HG02678 (cell line): ENCODE data around the gene MRPL24.

Experiments used
- ATAC-seq: cut with Tn5 transposase; IDR thresholded peaks from one replicate; pipeline ENCODE4 v1.9.1; 2021; ENCODE audit warnings: mild to moderate bottlenecking, moderate library complexity; ENCODE audit not compliant: unreplicated experiment

Gene MRPL24

DNA sequence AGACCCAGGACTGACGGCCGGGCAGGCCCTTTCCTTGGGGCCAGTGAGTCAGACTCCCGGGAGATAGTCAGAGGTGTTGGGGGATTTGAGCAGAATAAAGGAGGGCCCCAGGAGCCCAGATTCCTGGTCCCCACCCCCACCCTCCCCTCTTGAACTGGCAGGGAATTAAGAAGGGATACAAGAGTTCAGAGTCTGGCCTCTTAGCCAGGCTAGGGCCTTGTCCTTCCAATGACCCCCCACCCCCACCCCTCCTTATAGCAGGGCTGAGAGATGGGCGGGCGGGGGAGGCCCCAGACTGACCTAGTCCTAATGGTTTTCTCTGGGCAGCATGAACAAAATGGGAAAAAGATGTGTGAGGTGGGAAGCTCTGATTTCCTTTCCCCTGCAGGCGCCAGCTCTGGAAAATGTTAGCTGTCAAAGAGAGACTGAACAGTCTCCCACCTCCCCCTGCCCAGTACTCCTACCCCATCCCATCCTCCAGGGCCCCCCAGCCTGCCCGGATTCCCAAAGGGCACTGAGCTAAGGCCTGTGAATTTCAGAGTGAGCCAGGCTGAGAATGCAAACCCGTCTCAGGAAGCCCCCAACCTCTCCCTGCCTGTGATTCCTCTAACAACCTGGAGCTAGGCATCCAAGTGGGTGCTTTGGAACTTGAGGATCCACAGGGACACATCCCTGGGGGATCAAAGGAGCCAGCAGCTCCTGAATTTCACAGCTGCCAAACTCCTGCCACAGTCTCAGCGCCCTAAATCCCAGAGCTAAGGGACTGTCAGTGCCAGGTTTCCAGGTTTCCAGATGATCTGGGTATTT is 29.7 kb downstream of the MRPL24 start:
- no peak for ATAC-seq

DNA sequence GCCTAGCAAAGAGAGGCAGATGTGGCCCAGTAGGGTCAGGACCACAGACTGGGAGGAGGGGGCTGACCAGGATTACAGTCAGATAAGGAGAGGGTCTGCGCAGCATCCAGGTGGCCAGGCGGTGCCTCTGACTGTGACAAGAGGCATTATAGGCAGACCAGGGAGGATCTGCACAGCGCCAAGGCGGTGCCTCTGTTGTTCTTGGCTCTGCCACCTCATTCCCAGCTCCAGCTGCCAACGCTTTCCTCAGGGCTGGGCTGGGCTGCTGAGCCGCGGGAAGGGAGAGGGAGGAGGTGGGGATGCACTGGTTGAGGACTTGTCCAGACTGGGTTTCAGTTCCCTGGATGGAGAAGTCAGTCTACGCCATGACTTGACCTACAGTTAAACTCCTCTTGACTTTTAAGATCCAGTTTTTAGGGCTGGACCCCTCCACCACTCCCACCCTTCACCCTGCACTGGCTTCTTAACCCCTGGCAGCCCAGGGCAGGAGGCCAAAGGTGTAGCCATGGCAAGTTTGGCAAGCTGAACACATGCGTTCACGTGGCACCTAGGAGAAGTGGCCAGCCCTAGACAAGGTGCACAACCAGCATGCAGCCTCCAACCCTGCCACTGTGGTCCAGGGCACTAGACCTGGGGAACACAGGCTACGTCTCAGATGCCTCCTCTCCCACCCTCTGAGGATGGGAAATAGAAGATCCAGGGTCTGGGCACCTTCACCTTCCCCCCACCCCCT is 31.0 kb downstream of the MRPL24 start:
- no peak for ATAC-seq

GRCh38 chr1:156709031-156709430 is 31.9 kb downstream of the MRPL24 start:
- ATAC-seq, result no peak

DNA sequence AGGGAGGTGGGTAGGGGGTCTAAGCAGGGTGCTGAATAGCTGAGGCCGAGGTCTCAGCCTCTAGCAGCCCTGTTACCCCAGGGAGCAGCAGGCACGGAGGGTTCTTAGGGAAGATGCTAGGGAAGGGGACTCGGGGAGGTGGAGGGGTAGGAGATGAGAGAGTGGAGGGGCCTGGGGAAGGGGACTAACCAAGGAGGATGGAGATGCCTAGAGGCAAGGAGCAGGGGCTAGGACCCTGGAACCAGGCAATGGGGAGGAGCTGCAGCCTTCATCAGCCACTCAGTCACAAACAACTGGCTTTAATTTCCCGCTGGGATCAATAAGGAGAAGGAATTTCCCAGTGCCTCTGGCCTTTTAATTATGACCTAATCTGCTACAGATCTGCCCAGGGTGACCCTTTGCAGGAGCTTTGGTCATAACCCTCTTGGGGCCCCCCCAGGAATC is 32.6 kb downstream of the MRPL24 start:
- ATAC-seq, result no peak

DNA sequence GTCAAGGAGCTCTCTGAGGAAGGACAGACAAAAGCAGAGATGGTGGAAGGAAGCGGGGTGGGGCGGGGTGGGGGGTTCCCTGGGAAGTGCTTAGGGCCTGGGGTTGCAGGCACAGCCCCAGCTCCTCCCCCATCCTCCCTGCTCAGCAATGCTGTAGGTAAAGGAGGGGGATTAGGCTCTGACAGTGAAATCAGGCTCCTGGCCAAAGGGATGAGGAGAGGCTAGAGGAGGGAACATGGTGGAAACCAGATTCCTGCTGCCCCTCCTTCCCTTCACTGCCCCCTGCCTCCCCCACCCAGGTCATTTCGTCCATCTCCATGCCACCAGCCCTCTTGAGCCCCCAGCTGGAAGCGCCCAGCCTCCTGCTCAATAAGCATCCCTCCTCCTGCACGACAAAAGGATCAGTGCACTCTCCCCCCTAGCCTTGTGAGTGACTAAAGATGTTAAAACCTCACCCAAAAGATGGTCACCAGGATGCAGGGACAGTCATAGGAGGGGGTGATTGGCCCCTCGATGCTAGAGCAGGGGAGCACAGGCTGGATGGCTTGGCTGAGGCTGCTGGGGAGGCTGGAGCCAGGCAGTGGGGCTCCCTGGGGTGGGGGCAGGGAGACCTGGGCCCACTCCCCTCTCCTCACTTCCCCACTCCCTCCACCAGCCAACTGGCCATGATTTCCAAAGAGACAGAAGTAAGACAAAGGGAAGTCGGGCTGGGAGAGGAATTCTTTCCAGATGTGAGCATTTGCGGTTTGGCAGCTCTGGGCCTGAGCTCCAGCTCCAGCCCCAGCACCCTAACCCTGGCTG is 33.3 kb downstream of the MRPL24 start:
- ATAC-seq, result no peak

DNA sequence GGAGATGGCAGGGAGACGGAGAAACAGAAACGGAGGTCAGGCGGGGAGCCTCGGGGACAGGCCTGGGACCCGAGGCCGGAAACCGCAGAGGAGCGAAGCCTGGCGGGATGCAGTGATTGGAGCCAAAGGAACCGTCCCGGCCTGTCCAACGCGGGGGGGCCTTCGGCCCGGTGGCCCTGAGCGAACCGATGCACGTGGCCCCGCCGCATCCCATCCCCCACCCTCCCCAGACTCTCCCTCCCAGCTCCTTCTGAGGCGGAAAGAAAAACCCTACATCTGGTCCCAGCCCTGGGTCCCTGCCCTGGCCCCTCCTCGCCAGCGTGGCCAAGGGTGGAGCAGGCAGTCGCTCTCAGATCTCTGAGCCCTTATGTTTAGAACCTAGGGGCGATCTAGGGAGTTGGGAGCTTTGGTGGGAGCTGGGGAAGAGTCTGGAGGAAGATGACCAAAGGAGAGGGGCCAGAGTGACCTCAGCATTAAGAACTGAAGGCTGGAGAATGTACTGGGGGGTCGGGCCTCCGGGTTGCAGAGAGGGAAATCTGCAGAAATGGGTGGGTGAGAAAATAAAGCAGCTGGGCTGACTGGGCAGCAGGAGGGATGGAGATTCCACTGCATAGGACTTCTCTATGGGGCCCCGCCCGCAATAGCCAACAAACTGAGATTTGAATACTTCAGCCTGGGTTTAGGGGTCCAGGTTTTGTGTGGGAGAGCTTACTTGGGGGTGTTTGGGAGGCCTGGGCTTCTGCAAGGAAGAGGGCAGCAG is 34.1 kb downstream of the MRPL24 start:
- ATAC-seq, result no peak

DNA sequence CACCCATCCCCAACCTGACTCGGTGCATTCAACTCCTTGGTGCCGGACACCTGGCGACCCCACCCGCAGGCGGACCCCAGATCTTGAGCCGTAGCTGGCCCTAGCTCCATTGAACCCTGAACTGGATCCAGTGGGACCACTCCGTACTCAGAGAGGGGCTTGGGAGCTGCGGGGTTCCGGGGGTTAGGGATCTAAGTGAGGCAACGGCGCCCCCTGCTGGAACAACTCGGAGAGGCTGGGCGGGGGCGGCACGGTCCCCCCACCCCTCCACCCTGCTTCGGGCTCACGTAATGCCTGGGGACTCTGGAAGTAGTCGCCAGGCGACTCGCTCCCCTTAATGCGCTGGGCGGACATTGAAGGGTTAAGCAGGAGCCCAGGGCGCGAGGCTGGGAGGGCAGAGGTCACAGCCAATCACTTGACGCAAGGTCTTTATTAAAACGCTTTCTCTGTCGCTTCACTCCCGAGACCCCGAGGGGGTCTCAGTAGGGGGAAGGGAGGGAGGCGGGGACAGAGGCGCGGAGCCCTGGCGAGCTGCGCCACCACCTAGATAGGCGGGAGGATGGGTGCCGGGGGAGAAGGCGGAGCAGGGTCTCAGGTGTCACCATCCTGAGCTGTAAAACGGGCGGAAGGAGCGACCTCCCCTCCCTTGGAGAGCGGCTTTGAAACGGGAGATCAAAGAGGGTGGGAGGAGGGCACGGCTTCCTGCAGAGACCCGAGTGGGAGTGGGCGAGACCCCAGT is 34.8 kb downstream of the MRPL24 start:
- no peak for ATAC-seq

GRCh38 chr1:156705321-156705917 is 35.5 kb downstream of the MRPL24 start, which contains the start of gene CRABP2:
TSS of gene CRABP2 (minus strand) at chr1:156705583. CDS start at chr1:156705446, 137 bp downstream.
- ATAC-seq, result no peak

DNA sequence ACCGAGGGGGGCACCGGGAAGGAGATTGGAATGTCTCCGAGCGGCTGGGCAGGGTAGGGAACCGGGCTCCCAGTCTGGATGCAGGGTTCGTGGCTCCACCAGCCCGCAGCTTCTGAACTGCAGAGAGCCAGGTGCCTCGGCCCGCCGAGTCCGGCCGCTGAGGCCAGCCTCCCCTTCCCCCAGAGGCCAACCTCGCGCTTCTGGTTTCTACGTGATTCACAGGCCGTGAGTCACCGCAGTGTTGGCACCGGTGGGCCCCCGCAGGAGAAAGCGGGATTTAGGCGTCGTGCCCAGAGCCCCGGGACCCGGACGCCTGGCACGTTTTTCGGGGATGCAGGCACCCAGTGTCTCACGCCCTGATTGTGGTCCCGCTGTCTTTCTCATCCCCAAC is 36.0 kb downstream of the MRPL24 start:
- ATAC-seq, result no peak

- no peak for ATAC-seq
Observed at GRCh38 chr1:156704166-156704711, 36.6 kb downstream of the MRPL24 start.

DNA sequence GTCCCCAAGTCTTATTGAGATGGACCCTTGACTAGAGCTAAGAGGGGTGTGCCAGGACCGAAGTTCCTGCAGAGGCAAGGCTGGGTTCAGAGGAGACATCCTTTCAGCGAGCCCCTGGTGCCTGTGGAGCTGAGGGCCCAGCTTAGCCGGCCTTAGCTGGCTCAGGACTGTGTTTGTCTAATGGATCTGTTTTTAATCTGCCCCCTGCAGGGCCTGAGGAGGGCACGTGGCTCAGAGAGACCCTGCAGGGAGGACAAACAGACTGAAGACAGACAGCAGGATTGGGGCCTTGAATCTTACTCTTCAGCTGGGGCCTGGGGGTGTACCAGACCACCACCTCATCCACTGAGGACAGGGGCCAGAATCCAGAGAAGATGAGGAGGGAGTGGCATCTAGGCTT is 37.1 kb downstream of the MRPL24 start:
- ATAC-seq, result no peak

GRCh38 chr1:156703336-156703735 is 37.6 kb downstream of the MRPL24 start:
- ATAC-seq, result no peak

DNA sequence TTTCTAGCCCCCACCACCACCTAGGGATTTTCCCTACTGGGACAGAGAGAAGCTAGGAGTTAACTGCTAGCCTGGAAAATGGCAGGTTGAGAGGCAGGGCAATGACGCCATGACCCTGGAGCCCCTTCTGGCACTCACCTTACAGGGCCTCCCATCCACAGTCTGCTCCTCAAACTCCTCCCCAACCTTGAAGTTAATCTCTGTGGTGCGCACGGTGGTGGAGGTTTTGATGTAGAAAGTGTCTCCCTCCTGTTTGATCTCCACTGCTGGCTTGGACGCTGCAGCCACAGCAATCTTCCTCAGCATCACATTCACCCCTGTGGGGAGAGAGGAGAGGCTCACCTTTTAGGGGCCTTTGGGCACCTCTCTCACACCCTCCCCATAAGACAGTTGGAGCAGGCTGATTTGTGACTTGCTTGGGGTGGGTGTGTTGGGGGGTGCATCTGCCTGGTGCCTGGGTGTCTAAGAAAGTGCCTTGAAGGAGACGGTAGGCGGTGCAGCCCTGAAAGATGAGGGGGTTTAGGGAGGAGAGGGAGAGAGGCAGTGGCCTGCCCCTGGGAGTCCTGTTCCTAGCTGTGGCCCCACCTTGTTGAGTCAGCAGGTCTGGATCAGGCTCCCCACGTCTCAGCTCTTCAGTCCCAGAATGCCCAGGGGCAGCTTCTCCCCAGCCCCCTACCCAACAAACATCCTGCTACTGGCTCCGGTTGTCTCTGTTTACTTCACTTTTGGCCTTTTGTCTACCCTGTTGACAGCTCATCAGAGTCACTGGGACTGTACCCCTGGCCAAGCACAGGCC is 40.0 kb downstream of the MRPL24 start:
- ATAC-seq, result no peak

DNA sequence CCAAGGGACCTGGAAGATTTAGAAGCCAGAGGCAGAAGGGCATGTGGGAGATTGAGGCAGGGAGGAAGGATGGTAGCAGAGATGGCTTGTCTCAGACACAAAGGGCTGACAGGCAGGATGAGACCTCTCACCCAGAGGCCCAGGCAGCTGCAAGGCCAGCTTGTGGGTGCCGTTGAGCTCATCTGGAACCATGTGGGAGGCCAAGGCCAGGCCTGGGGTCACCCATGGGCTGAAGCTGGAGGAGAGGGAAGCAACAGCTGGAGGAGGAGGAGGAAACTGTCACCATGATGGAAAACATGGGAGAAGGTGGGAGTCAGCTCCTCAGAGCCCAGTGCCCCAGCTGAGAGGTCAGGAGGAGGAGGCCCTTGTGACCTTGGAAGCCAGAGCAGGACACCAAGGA is 41.9 kb downstream of the MRPL24 start:
- ATAC-seq, result no peak

- no peak for ATAC-seq
Observed at GRCh38 chr1:156697481-156697880, 43.4 kb downstream of the MRPL24 start.

- ATAC-seq, result no peak
Observed at GRCh38 chr1:156696755-156697154, 44.1 kb downstream of the MRPL24 start.

DNA sequence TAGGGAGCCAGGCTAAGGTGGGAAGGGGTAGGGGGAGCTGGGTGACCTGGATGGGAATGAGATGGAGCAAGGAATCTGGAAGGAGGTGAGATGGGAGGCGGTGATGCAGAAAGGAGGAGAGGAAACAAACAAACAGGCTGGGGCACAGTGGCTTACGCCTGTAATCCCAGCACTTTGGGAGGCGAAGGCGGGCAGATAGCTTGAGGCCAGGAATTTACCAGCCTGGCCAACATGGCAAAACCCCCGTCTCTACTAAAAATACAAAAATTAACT is 46.3 kb downstream of the MRPL24 start:
- ATAC-seq, result no peak

DNA sequence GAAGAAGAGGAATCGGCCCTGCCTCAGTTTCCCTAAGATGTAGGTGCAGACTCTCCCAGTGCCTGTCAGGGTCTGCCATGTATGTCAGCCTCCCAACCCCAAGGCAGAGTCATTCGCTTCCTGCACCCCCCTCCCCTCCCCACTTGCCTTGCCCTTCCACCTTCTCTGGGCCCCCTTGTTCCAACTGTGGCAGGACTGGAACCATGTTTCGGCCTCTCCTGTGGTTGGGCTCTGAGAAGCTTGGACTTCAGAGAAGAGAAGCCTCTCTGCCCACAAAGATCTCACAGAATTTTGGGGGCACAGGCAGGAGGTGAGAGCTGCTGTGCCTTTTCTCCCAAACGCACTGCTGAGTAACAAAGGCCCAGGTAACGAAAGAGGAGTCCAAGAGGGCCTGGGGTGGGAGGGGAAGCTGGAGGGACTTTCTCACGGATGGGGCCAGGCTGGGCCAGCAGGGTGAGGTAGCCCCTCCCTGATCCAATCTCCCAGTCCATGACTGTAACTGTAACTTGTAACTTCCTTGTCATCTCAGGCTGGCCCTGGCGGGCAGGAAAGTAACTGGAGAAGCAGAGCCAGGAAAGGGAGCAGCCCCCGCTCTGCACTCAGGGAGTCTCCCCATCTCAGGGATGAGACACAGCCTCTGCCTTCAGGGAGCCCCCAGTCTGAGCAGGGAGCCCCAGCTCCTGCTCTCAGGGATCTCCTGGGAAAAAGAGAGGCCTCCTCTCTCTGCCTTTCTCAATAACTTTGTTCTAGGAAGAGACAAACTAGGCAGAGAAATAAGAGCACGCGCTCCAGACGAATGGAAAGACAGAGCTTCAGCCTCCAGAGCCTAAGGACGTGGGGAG is 46.8 kb downstream of the MRPL24 start:
- no peak for ATAC-seq
